ENCODE measurements around the gene TBC1D17.

GRCh38 chr19:49892716-49893115, 15.2 kb downstream of the TBC1D17 start:
- TF ChIP-seq, protein P1, sequence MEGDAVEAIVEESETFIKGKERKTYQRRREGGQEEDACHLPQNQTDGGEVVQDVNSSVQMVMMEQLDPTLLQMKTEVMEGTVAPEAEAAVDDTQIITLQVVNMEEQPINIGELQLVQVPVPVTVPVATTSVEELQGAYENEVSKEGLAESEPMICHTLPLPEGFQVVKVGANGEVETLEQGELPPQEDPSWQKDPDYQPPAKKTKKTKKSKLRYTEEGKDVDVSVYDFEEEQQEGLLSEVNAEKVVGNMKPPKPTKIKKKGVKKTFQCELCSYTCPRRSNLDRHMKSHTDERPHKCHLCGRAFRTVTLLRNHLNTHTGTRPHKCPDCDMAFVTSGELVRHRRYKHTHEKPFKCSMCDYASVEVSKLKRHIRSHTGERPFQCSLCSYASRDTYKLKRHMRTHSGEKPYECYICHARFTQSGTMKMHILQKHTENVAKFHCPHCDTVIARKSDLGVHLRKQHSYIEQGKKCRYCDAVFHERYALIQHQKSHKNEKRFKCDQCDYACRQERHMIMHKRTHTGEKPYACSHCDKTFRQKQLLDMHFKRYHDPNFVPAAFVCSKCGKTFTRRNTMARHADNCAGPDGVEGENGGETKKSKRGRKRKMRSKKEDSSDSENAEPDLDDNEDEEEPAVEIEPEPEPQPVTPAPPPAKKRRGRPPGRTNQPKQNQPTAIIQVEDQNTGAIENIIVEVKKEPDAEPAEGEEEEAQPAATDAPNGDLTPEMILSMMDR (IDR thresholded peaks at IDR 0.05; ENCODE audit: low read depth, low read length, missing input control), result no peak
- TF ChIP-seq GABPA (IDR thresholded peaks at IDR 0.05 in 1 of 2, conservative IDR thresholded peaks at IDR 0.05 in 1 of 2) (no peak), RAD21 (IDR thresholded peaks at IDR 0.05) (no peak), JUND (IDR thresholded peaks at IDR 0.05) (no peak), SP1 (IDR thresholded peaks at IDR 0.05) (no peak), ATF3 (IDR thresholded peaks at IDR 0.05) (no peak), REST (IDR thresholded peaks at IDR 0.05) (no peak), YY1 (IDR thresholded peaks at IDR 0.05) (no peak), TAF1 (conservative IDR thresholded peaks at IDR 0.05) (no peak), FOXA2 (IDR thresholded peaks at IDR 0.05) (no peak)
